HG03575 (cell line): ENCODE data around the gene CDK5R1.

Experiments used
- ATAC-seq: cut with Tn5 transposase; IDR thresholded peaks from one replicate; pipeline ENCODE4 v1.9.1; 2021; ENCODE audit not compliant: unreplicated experiment, insufficient number of reproducible peaks, low FRiP score; ENCODE audit errors: extremely low read depth

The CDK5R1 gene

GRCh38 chr17:32467949-32468348 is 18.8 kb upstream of the CDK5R1 start:
- ATAC-seq: no peak

- ATAC-seq: no peak
These were observed 16.2 kb upstream of the CDK5R1 start for GRCh38 chr17:32470405-32471167.

GRCh38 chr17:32471652-32472051 is 15.1 kb upstream of the CDK5R1 start:
- ATAC-seq: no peak

- no peak for ATAC-seq
These were observed 11.5 kb upstream of the CDK5R1 start for GRCh38 chr17:32475258-32475657.

GRCh38 chr17:32477220-32477619 is 9.6 kb upstream of the CDK5R1 start:
- ATAC-seq: no peak

GRCh38 chr17:32479074-32479617 is 7.6 kb upstream of the CDK5R1 start:
- ATAC-seq: no peak

- ATAC-seq: no peak
These were observed 5.6 kb upstream of the CDK5R1 start for GRCh38 chr17:32481193-32481592.

GRCh38 chr17:32482568-32483320 is 4.0 kb upstream of the CDK5R1 start:
- no peak for ATAC-seq

GRCh38 chr17:32483451-32484019 is 3.3 kb upstream of the CDK5R1 start:
- no peak for ATAC-seq

- ATAC-seq: no peak
These were observed 2.7 kb upstream of the CDK5R1 start for GRCh38 chr17:32484041-32484461.

GRCh38 chr17:32484628-32485027 is 2.2 kb upstream of the CDK5R1 start:
- ATAC-seq: no peak

GRCh38 chr17:32485261-32486110 is 1.3 kb upstream of the CDK5R1 start:
- no peak for ATAC-seq

- no peak for ATAC-seq
These were observed 587 bp upstream of the CDK5R1 start for GRCh38 chr17:32486111-32486700.

GRCh38 chr17:32487473-32488176 is 832 bp downstream of the CDK5R1 start:
- ATAC-seq: no peak

GRCh38 chr17:32488177-32488542 is 1.4 kb downstream of the CDK5R1 start:
- ATAC-seq: no peak

- ATAC-seq: no peak
These were observed 1.9 kb downstream of the CDK5R1 start for GRCh38 chr17:32488604-32489180.

GRCh38 chr17:32489320-32490100 is 2.7 kb downstream of the CDK5R1 start:
- ATAC-seq: no peak
